IMR-90 (cell line): ENCODE results near the gene ZNRF3. TPM values are rescaled to one million over a fixed set of nuclear protein-coding genes. Genes with fewer than 3 reads are reported as not detected.

ENCODE experiments used
- ATAC-seq: fragments of 200-7000 bp; cut with Tn5 transposase; 2 replicates; pipeline ENCODE4 v1.9.1; 2020; ENCODE audit warnings: low read depth, mild to moderate bottlenecking, moderate library complexity
- BruUV-seq: library from RNA; stranded (reverse); fragments of 400-500 nt; replicated peaks from 2 replicates; lab custom pipeline; 2021; lab: Mats Ljungman, UMichigan
- CTCF ChIA-PET: fragments of 300-600 bp; formaldehyde crosslinking; extraction: SDS; loops from one replicate; lab custom pipeline; 2021; ENCODE audit warnings: antibody characterized with exemption; lab: Yijun Ruan, JAX
- POLR2A ChIA-PET: fragments of 300-600 bp; sonication (Branson Sonifier 250); formaldehyde crosslinking; loops from one replicate; lab custom pipeline; 2022; ENCODE audit warnings: antibody characterized with exemption; ENCODE audit not compliant: unreplicated experiment; lab: Charles Lee
- DNase-seq: peaks from one replicate; pipeline ENCODE4 v3.0.0; 2013
- H2AFZ ChIP-seq: replicated peaks from 2 replicates; pipeline ENCODE3; 2013; ENCODE audit warnings: low read length, mild to moderate bottlenecking; ENCODE audit not compliant: poor library complexity
- H2AK5ac ChIP-seq: 2 replicates; pipeline ENCODE4 v1.6.1; 2013; ENCODE audit warnings: low read depth, low read length, inconsistent platforms
- H2AK9ac ChIP-seq: replicated peaks from 2 replicates; pipeline ENCODE3; 2013; ENCODE audit warnings: mild to moderate bottlenecking, low read depth, low read length, moderate library complexity; ENCODE audit not compliant: poor library complexity
- H2BK120ac ChIP-seq: 2 replicates; pipeline ENCODE4 v1.6.1; 2013; ENCODE audit warnings: low read depth, low read length, inconsistent platforms
- H2BK15ac ChIP-seq: 3 replicates; pipeline ENCODE4 v1.6.1; 2013; ENCODE audit warnings: low read depth, low read length, inconsistent platforms
- H2BK20ac ChIP-seq: 2 replicates; pipeline ENCODE4 v1.6.1; 2013; ENCODE audit warnings: low read depth, mild to moderate bottlenecking, inconsistent platforms, low read length, moderate library complexity
- H2BK5ac ChIP-seq: 2 replicates; pipeline ENCODE4 v1.6.1; 2013; ENCODE audit warnings: mild to moderate bottlenecking, low read depth, low read length, inconsistent platforms; ENCODE audit not compliant: poor library complexity, severe bottlenecking
- H3K14ac ChIP-seq: replicated peaks from 2 replicates; pipeline ENCODE4 v1.6.1; 2013; ENCODE audit warnings: low read depth, low read length, inconsistent platforms
- H3K18ac ChIP-seq: 2 replicates; pipeline ENCODE4 v1.6.1; 2013; ENCODE audit warnings: low read depth, low read length, control low read depth
- H3K23ac ChIP-seq: 2 replicates; pipeline ENCODE4 v1.6.1; 2013; ENCODE audit warnings: low read depth, low read length, inconsistent platforms
- H3K27ac ChIP-seq: 2 replicates; pipeline ENCODE4 v1.5.1; 2013; ENCODE audit warnings: mild to moderate bottlenecking, control low read depth, low read length; ENCODE audit not compliant: insufficient read depth
- H3K27me3 ChIP-seq: 2 replicates; pipeline ENCODE4 v1.6.1; 2013; ENCODE audit warnings: low read length; ENCODE audit not compliant: control insufficient read depth, insufficient read depth
- H3K36me3 ChIP-seq: 2 replicates; pipeline ENCODE4 v1.6.1; 2013; ENCODE audit warnings: low read length, mixed read lengths; ENCODE audit not compliant: control insufficient read depth, insufficient read depth
- H3K4ac ChIP-seq: 2 replicates; pipeline ENCODE4 v1.6.1; 2013; ENCODE audit warnings: low read depth, low read length, inconsistent platforms
- H3K4me1 ChIP-seq: 2 replicates; pipeline ENCODE4 v1.6.1; 2013; ENCODE audit warnings: low read length, mixed read lengths; ENCODE audit not compliant: control insufficient read depth, insufficient read depth
- H3K4me2 ChIP-seq: 2 replicates; pipeline ENCODE4 v1.6.1; 2013; ENCODE audit warnings: low read depth, mild to moderate bottlenecking, control low read depth, low read length, moderate library complexity
- H3K4me3 ChIP-seq: 2 replicates; pipeline ENCODE4 v1.5.1; 2013; ENCODE audit warnings: low read depth, mild to moderate bottlenecking, control low read depth, low read length, moderate library complexity; ENCODE audit not compliant: insufficient read depth
- H3K56ac ChIP-seq: 2 replicates; pipeline ENCODE4 v1.6.1; 2013; ENCODE audit warnings: low read length, inconsistent platforms; ENCODE audit not compliant: insufficient read depth; ENCODE audit errors: extremely low read depth
- H3K79me1 ChIP-seq, 2 experiments: 2 replicates each; pipeline ENCODE4 v1.6.1; 2013; ENCODE audit warnings: low read length in 2 of 2, inconsistent platforms in 1 of 2, low read depth in 1 of 2
- H3K9ac ChIP-seq: 2 replicates; pipeline ENCODE4 v1.6.1; 2013; ENCODE audit warnings: low read depth, low read length, control low read depth
- H3K9me1 ChIP-seq: 2 replicates; pipeline ENCODE4 v1.6.1; 2013; ENCODE audit warnings: low read length, inconsistent platforms; ENCODE audit not compliant: insufficient read depth
- H3K9me3 ChIP-seq: 2 replicates; pipeline ENCODE4 v1.6.1; 2013; ENCODE audit warnings: low read length; ENCODE audit not compliant: control insufficient read depth, insufficient read depth
- H4K20me1 ChIP-seq: 2 replicates; pipeline ENCODE4 v1.6.1; 2013; ENCODE audit warnings: low read length, inconsistent platforms; ENCODE audit not compliant: insufficient read depth
- H4K5ac ChIP-seq: 2 replicates; pipeline ENCODE4 v1.6.1; 2013; ENCODE audit warnings: mild to moderate bottlenecking, low read depth, low read length, control low read depth
- H4K8ac ChIP-seq, 2 experiments: 2 replicates each; pipeline ENCODE4 v1.6.1; 2013; ENCODE audit warnings: low read depth in 2 of 2, low read length in 2 of 2, control low read depth in 1 of 2, inconsistent platforms in 1 of 2
- H4K91ac ChIP-seq: 2 replicates; pipeline ENCODE4 v1.6.1; 2013; ENCODE audit warnings: low read depth, low read length, inconsistent platforms; ENCODE audit not compliant: insufficient read depth
- BHLHE40 ChIP-seq: fragments of 150-350 bp; IDR thresholded peaks from 2 replicates; pipeline ENCODE4 v1.6.1; 2016; ENCODE audit warnings: mild to moderate bottlenecking, low read depth, low read length
- CEBPB ChIP-seq: IDR thresholded peaks from 2 replicates; pipeline ENCODE4 v1.6.1; 2012; ENCODE audit warnings: low read depth, low read length, improper control_type of control experiment
- CHD1 ChIP-seq: IDR thresholded peaks from 2 replicates; pipeline ENCODE4 v1.6.1; 2012; ENCODE audit warnings: low read depth, low read length, improper control_type of control experiment
- MAFK ChIP-seq: IDR thresholded peaks from 2 replicates; pipeline ENCODE4 v1.6.1; 2012; ENCODE audit warnings: low read depth, low read length, improper control_type of control experiment
- MAZ ChIP-seq: IDR thresholded peaks from 2 replicates; pipeline ENCODE4 v1.6.1; 2012; ENCODE audit warnings: low read depth, mild to moderate bottlenecking, low read length, improper control_type of control experiment, moderate library complexity, borderline replicate concordance
- MXI1 ChIP-seq: IDR thresholded peaks from 2 replicates; pipeline ENCODE4 v1.6.1; 2012; ENCODE audit warnings: low read depth, mild to moderate bottlenecking, low read length, moderate library complexity, borderline replicate concordance
- NFE2L2 ChIP-seq: fragments of 150-350 bp; IDR thresholded peaks from 2 replicates; pipeline ENCODE4 v1.6.1; 2016; ENCODE audit warnings: low read depth, mild to moderate bottlenecking, low read length
- RAD21 ChIP-seq: IDR thresholded peaks from 2 replicates; pipeline ENCODE4 v1.6.1; 2012; ENCODE audit warnings: low read length, improper control_type of control experiment
- RCOR1 ChIP-seq: IDR thresholded peaks from 2 replicates; pipeline ENCODE4 v1.6.1; 2012; ENCODE audit warnings: mild to moderate bottlenecking, low read length, improper control_type of control experiment; ENCODE audit not compliant: insufficient replicate concordance
- RFX5 ChIP-seq: IDR thresholded peaks from 2 replicates; pipeline ENCODE4 v1.8.0; 2012; ENCODE audit warnings: low read depth, mild to moderate bottlenecking, low read length, moderate library complexity
- SMC3 ChIP-seq: fragments of 150-350 bp; IDR thresholded peaks from 2 replicates; pipeline ENCODE4 v1.6.1; 2016; ENCODE audit warnings: low read depth, mild to moderate bottlenecking, antibody characterized with exemption, low read length, moderate library complexity
- WGBS, 2 experiments: methylation state at CpG; one replicate each; pipeline versions ENCODE4 v1.1.5 to v1.1.7; 2013; ENCODE audit warnings: missing lambda C conversion rate in 2 of 2; ENCODE audit not compliant: insufficient read length in 1 of 2; ENCODE audit errors: extremely low coverage in 2 of 2; 5-methylcytosine and 5-hydroxymethylcytosine counted together
- dilution Hi-C: fragments of 300-500 bp; cut with HindIII; formaldehyde crosslinking; loops from one replicate; pipeline ENCODE4 v1.14.3; 2018; ENCODE audit warnings: low sequenced_read_pairs; ENCODE audit not compliant: unreplicated experiment
- in situ Hi-C: fragments of 300-500 bp; cut with MboI; formaldehyde crosslinking; loops from 3 replicates; pipeline ENCODE4 v1.14.3; 2019; ENCODE audit warnings: low sequenced_read_pairs, inconsistent platforms, mixed read lengths
- intact Hi-C: fragments of 100-400 bp; cut with micrococcal nuclease; formaldehyde crosslinking; loops from 2 replicates; pipeline ENCODE4 v1.10.0; 2022
- polyA plus RNA-seq, 3 experiments: library from polyadenylated mRNA; depleted of rRNA; stranded (reverse); fragments of >200 nt; gene quantifications; 2 replicates each; pipeline ENCODE4 v1.2.3, GENCODE V29; 2012; ENCODE audit warnings: low replicate concordance in 1 of 3
- total RNA-seq: library from RNA; depleted of rRNA; stranded (reverse); fragments of >200 nt; gene quantifications from 2 replicates; pipeline ENCODE4 v1.2.3, GENCODE V29; 2012
- TF ChIP-seq, protein P1 (sequence below): fragments of 150-350 bp; IDR thresholded peaks from 2 replicates; pipeline ENCODE4 v1.6.1; 2017; ENCODE audit warnings: mild to moderate bottlenecking, antibody characterized with exemption, low read length, low read depth
- TF ChIP-seq, protein P2 (sequence below): fragments of 150-350 bp; IDR thresholded peaks from 2 replicates; pipeline ENCODE4 v1.6.1; 2016; ENCODE audit warnings: low read depth, mild to moderate bottlenecking, low read length, moderate library complexity, borderline replicate concordance

Gene ZNRF3
- total and polyA plus RNA-seq, 2 of the 4 experiments (the other 2 are of a cell fraction), result 1.4 to 2.4 TPM

DNA sequence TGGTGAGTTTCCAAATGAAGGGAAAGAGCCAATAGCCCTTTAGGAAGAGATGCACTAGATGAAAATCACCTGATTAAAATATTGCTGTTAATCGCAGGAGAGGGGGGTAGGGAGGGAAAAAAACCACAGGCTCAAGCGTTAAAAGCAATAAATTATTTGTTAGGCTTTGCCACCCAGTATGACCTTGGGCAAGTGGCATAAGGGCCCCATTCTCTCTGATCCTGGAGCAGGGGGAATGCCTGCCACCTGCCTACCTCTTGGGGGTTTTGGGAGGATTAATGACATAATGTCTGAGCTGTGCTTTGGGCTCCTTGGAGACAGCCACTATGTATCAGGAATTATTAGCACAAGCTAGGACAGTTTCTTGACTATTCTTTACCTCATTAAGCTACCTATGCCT lies 80.0 kb downstream of the ZNRF3 start:
- Histone ChIP-seq H3K9ac (no peak overlapping the region), H3K56ac (no peak overlapping the region), H2AFZ (no peak overlapping the region), H4K91ac (no peak overlapping the region), H3K9me1 (0 out of 2 replicates have a peak, but pooled peaks cover 3% of the 10 kb centered on the region), H3K4me2 (no peak overlapping the region), H3K9me3 (no peaks in the 10 kb centered on the region), H3K36me3 (no peaks in the 10 kb centered on the region), H2BK5ac (no peak overlapping the region), H2AK5ac (no peak overlapping the region), H3K27ac (no peak overlapping the region), H2BK120ac (no peak overlapping the region), H4K20me1 (0 out of 2 replicates have a peak, but pooled peaks cover 2% of the 10 kb centered on the region), H2AK9ac (no peak overlapping the region), H3K14ac (no peak overlapping the region), H4K8ac (no peak overlapping the region), H3K79me1 (peaks cover 0 to 5% of the 10 kb centered on the region in 2 experiments; a peak in 1 of 4 replicates), H3K23ac (no peak overlapping the region), H2BK20ac (no peak overlapping the region), H3K18ac (no peak overlapping the region), H3K4me3 (no peak overlapping the region), H3K27me3 (no peaks in the 10 kb centered on the region), H2BK15ac (no peak overlapping the region), H4K5ac (no peak overlapping the region), H3K4ac (no peak overlapping the region), H3K4me1 (0 out of 2 replicates have a peak, but pooled peaks cover under 1% of the 10 kb centered on the region)
- CTCF ChIA-PET, result no interaction called here
- no peak for ATAC-seq
- POLR2A ChIA-PET, result no interaction called here
- no peak for DNase-seq
- TF ChIP-seq MXI1 (no peak), NFE2L2 (no peak), RAD21 (no peak), RFX5 (no peak), CEBPB (no peak), RCOR1 (no peak), MAZ (no peak), CHD1 (no peak), BHLHE40 (no peak), MAFK (no peak), SMC3 (no peak)
- TF ChIP-seq, protein P1, sequence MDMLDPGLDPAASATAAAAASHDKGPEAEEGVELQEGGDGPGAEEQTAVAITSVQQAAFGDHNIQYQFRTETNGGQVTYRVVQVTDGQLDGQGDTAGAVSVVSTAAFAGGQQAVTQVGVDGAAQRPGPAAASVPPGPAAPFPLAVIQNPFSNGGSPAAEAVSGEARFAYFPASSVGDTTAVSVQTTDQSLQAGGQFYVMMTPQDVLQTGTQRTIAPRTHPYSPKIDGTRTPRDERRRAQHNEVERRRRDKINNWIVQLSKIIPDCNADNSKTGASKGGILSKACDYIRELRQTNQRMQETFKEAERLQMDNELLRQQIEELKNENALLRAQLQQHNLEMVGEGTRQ, result no peak
- TF ChIP-seq, protein P2, sequence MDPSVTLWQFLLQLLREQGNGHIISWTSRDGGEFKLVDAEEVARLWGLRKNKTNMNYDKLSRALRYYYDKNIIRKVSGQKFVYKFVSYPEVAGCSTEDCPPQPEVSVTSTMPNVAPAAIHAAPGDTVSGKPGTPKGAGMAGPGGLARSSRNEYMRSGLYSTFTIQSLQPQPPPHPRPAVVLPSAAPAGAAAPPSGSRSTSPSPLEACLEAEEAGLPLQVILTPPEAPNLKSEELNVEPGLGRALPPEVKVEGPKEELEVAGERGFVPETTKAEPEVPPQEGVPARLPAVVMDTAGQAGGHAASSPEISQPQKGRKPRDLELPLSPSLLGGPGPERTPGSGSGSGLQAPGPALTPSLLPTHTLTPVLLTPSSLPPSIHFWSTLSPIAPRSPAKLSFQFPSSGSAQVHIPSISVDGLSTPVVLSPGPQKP, result no peak
- in situ Hi-C loops, result no loop called here
- dilution Hi-C loops, result no loop called here
- no TSS peak for BruUV-seq
- intact Hi-C loops, result no loop called here
- WGBS, 2 experiments, result no CpG with 5 or more reads among the region's 2 CpGs
